GM12872 (cell line): ENCODE measurements around the gene MAFF.

Source experiments
- TF ChIP-seq, protein P1 (sequence below): IDR thresholded peaks from 3 replicates; pipeline ENCODE4 v1.5.1; 2011; ENCODE audit warnings: low read depth, mild to moderate bottlenecking, low read length, moderate library complexity; ENCODE audit not compliant: insufficient read depth

MAFF gene

DNA sequence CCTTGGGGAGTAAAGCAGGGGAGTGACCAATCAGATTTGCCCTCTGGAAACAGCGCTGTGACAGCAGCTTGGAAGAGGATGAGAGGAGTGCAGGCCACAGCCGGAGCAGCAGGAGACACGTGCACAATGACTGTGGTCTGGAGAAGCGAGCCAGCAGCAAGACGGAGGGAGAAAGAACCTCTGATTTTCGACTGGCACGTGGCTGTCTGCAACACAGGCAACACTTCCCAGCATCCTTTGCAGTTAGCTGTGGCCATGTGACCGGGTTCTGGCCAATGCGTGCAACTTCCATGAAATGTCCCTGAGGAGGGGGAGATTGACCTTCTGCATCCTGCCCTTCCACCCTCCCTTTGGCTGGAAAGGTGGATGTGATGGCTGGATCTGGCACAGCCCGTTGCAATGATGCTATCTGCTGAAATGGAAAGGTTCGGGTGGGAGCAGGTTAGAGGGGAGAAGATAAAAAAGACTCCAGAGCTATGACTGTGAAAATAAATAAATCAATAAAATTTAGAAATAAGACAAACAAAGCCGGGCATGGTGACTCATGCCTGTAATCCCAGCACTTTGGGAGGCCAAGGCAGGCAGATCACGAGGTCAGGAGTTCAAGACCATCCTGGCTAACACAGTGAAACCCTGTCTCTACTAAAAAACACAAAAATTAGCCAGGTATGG, 35.7 kb upstream of the MAFF start:
- TF ChIP-seq, protein P1, sequence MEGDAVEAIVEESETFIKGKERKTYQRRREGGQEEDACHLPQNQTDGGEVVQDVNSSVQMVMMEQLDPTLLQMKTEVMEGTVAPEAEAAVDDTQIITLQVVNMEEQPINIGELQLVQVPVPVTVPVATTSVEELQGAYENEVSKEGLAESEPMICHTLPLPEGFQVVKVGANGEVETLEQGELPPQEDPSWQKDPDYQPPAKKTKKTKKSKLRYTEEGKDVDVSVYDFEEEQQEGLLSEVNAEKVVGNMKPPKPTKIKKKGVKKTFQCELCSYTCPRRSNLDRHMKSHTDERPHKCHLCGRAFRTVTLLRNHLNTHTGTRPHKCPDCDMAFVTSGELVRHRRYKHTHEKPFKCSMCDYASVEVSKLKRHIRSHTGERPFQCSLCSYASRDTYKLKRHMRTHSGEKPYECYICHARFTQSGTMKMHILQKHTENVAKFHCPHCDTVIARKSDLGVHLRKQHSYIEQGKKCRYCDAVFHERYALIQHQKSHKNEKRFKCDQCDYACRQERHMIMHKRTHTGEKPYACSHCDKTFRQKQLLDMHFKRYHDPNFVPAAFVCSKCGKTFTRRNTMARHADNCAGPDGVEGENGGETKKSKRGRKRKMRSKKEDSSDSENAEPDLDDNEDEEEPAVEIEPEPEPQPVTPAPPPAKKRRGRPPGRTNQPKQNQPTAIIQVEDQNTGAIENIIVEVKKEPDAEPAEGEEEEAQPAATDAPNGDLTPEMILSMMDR, result no peak

DNA sequence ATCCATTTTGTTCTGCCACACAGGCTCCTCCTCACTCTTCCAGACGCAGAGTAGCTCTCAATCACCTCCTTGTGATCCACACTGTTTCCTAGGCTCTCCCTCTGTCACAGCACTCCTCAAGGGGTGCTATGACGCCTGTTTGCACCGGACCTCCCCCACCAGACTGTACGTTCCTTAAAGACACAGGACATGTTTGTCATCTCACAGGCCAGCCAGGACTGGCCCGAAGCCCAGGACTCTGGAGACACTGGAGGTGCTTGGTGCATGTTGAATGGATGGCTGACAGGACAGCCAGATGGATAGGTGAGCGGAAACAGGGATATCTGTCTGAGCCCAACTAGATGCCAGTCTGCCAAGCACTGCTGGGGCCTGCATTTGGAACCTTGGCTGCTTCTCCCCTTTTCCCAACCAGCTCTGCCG, 33.8 kb upstream of the MAFF start:
- TF ChIP-seq, protein P1, result no peak

DNA sequence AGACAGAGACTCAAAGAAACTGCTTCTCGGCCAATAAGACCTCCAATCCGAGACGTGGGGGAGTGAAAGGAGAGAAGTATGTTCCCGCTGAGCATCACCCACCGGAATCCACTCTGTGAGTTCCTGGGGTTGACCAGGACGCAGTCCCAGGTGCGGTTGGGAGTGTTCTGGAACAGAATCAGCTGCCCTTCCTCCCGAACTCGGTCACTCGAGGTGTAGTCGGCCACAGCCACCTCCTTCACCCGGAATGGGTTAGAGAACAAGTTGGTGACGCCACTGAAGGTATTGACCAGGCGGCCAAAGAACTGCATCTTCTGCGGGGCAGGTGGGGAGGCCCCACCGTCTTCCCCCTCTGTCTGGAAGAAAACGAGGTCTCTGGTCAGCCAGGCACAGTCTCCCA, 32.7 kb upstream of the MAFF start:
- TF ChIP-seq, protein P1, result no peak

DNA sequence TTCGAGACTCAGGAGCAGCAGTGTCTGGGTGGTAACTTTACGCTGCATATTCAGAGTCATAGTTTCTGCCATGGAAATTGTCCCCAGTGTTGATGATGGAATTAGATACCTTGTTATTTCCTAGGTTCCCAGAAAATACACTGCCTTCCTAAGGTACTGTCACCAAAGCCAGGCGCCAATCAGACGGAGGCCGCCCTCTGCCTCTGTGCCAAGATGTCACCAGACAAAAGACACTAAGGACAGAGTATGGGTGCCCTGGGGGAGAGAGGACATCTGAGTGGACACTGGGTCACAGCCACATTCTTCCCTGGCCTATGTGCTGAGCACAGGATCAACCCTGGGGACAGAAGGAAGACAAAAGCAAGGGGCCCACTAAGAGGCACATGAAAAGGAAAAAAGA, 31.3 kb upstream of the MAFF start:
- TF ChIP-seq, protein P1, result no peak

DNA sequence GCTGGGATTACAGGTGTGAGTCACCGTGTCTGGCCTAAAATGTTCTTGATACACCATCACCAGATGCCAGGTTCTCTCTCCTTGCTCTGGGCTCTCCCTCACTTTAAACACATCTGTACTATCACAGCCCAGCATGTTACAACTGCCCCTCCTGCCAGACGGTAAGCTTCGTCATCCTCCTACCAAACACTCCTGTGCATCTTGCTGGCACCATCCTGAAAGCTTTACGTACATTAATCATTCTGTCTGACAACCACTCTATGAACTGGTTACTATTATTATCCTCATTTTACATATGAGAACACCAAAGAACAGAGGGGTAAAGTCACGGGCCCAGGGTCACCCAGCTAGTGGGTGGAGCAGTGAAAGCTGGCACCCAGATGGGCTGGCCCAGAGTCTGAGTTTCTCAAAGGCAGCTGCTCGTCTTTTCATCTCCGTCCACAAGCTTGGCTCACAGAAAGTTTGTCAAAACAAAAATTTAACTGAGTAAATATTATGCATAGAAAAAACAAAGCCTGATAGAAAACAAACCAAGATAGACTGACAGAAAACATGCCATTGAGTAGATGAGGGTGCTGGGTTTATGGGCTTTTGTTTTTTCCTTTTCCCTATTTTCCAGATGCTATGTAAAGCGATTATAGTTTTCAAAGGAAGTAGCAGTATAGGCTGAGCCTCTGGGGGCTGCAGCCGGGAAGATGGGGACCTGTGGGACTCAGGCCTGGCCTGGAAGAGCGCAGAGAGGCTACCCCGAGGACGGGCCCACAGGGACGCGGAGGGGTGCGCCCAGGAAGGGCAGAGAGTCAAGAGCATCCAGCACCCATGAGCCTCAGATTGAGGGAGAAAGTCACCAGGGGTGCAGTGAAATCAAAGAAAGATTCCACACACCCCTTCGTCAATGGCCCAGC, 29.6 kb upstream of the MAFF start:
- TF ChIP-seq, protein P1, result no peak

DNA sequence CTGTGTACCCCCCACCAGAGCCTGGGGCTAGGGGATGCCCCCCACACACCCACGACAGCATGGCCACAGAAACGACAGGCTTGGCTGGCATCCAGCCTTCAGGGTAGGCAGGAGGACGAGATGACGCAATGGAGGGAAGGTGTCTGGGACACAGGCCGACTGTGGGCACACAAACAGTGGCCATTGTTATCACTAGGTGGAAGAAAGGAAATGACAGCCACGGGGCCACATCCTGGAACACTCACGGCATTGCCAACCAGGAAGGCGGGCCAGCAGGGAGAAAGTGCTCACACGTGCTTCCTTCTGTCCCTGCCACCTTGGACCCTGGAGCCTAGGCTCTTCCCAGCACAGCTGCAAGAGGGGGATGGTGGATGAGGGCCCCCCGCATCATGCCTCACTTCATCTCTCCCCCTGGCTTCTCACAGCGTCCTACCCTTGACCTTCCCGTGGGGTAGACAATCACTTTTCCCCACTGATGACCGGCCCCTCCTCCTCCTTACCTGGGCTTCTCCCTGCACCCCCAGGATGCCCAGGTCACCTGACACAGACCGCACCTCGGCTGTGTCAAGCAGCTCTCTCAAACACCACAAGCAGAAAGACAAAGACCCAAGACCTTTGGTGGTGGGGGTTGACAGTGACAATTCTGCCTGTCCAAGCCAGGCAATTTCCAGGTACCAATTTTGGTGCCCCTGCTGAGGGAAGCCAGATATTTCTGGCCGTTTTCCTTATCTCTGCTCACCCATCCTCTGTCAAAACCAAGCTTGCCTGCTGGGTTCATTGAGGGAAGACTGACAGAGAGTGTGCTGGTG, 28.8 kb upstream of the MAFF start:
- TF ChIP-seq, protein P1, result no peak

DNA sequence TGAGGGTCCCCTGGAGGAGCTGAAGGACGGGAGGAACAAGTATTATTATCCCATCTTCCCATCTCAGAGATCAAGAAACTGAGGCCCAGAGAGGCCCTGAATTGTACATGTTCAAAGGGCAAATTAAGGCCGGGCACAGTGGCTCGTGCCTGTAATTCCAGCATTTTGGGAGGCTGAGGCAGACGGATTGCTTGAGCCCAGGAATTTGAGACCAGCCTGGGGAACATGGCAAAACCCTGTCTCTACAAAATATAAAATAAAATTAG, 28.2 kb upstream of the MAFF start:
- TF ChIP-seq, protein P1, result no peak
